ENCODE results near the gene OTX1.

DNA sequence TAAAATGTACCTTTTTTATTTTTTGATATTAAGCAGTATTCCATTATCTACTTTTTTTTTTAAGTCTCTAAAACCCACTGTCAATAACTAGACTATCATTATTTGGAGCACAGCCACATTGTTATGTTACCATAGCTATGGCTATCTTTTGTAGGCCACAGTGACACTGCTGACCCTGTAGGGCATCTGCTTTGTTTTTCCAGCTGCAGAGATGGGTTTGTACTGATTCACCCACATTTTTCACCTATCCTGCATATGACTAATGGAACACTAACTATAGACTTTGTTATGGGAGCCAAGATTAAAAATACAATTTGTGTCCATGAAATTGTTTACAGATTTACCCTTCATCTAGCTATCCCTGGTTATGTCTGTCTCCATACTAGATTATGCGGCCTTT is 21.6 kb upstream of the OTX1 start:
- TF ChIP-seq CTCF (IDR thresholded peaks at IDR 0.05) (no peak), POLR2AphosphoS5 (IDR thresholded peaks at IDR 0.05) (no peak), POLR2A (IDR thresholded peaks at IDR 0.05) (no peak), EP300 (IDR thresholded peaks at IDR 0.05; ENCODE audit: low read depth) (no peak)
